CD14-positive monocyte (primary cell): ENCODE measurements around the gene RSRP1. TPM values are rescaled to one million over a fixed set of nuclear protein-coding genes. Genes with fewer than 3 reads are reported as not detected.

Source experiments
- DNase-seq, 3 donors: peaks; one replicate each; pipeline ENCODE4 v3.0.0-alpha.2; 2011 to 2022
- H2AFZ ChIP-seq: 2 replicates; pipeline ENCODE4 v1.6.0; 2012; ENCODE audit warnings: mild to moderate bottlenecking, low read depth, low read length, inconsistent platforms; ENCODE audit not compliant: insufficient read depth, poor library complexity, severe bottlenecking
- H3K27ac ChIP-seq, 2 donors: 1 replicate in 1 of 2; 2 replicates in 1 of 2; pipeline ENCODE4 v1.5.1; 2012 to 2013; ENCODE audit warnings: low read length in 2 of 2, control low read depth in 1 of 2, inconsistent platforms in 1 of 2, low read depth in 1 of 2, mild to moderate bottlenecking in 1 of 2
- H3K27me3 ChIP-seq, 2 donors: one replicate each; pipeline versions ENCODE4 v1.6.0 to v1.6.1; 2011 to 2013; ENCODE audit warnings: low read length in 2 of 2; ENCODE audit not compliant: control insufficient read depth in 2 of 2, insufficient read depth in 2 of 2
- H3K36me3 ChIP-seq, 2 donors: replicated peaks in 1 of 2; 1 replicate in 1 of 2; 2 replicates in 1 of 2; pipeline versions ENCODE4 v1.5.1 to v1.6.1; 2012 to 2013; ENCODE audit warnings: low read length in 2 of 2, control low read depth in 1 of 2, inconsistent platforms in 1 of 2, mild to moderate bottlenecking in 1 of 2; ENCODE audit not compliant: insufficient read depth in 2 of 2, control insufficient read depth in 1 of 2
- H3K4me1 ChIP-seq, 2 donors: 1 replicate in 1 of 2; 2 replicates in 1 of 2; pipeline versions ENCODE4 v1.5.1 to v1.6.1; 2012 to 2013; ENCODE audit warnings: low read length in 2 of 2, control low read depth in 1 of 2, inconsistent platforms in 1 of 2, mild to moderate bottlenecking in 1 of 2, moderate library complexity in 1 of 2; ENCODE audit not compliant: insufficient read depth in 2 of 2, control insufficient read depth in 1 of 2
- H3K4me2 ChIP-seq: replicated peaks from 2 replicates; pipeline ENCODE3; 2012; ENCODE audit warnings: low read length, moderate library complexity, mild to moderate bottlenecking; ENCODE audit not compliant: poor library complexity, severe bottlenecking; ENCODE audit errors: extremely low read depth
- H3K4me3 ChIP-seq, 3 experiments: fragments of 200-600 bp in 1 of 3; sonication (generic) in 1 of 3; replicated peaks in 1 of 3; 1 replicate in 2 of 3; 2 replicates in 1 of 3; pipeline ENCODE4 v1.5.1; 2011 to 2013; ENCODE audit warnings: low read length in 3 of 3, mild to moderate bottlenecking in 3 of 3, control low read depth in 2 of 3, low read depth in 2 of 3, inconsistent platforms in 1 of 3, moderate library complexity in 1 of 3
- H3K79me2 ChIP-seq: 2 replicates; pipeline ENCODE4 v1.6.0; 2012; ENCODE audit warnings: mild to moderate bottlenecking, control low read depth, inconsistent platforms, low read length, moderate library complexity; ENCODE audit not compliant: insufficient read depth
- H3K9ac ChIP-seq: 2 replicates; pipeline ENCODE4 v1.6.0; 2017; ENCODE audit warnings: low read length, mild to moderate bottlenecking; ENCODE audit not compliant: insufficient read depth, poor library complexity, severe bottlenecking
- H3K9me3 ChIP-seq, 2 donors: replicated peaks in 1 of 2; 1 replicate in 1 of 2; 2 replicates in 1 of 2; pipeline versions ENCODE4 v1.5.1 to v1.6.1; 2012 to 2013; ENCODE audit warnings: low read length in 2 of 2, control low read depth in 1 of 2; ENCODE audit not compliant: control insufficient read depth in 1 of 2, insufficient read depth in 1 of 2
- H4K20me1 ChIP-seq: 2 replicates; pipeline ENCODE4 v1.6.0; 2012; ENCODE audit warnings: mild to moderate bottlenecking, low read length, control low read depth, moderate library complexity; ENCODE audit not compliant: insufficient read depth
- H3K27ac Mint-ChIP-seq, 7 donors: one replicate each; pipeline ENCODE4 v1.8.0; 2020; ENCODE audit warnings: mild to moderate bottlenecking in 7 of 7, mixed read lengths in 7 of 7, moderate library complexity in 6 of 7, inconsistent platforms in 2 of 7
- H3K27me3 Mint-ChIP-seq, 3 donors: one replicate each; pipeline ENCODE4 v1.8.0; 2021 to 2022; ENCODE audit warnings: low read depth in 3 of 3, mild to moderate bottlenecking in 3 of 3, mixed read lengths in 3 of 3, moderate library complexity in 3 of 3, inconsistent platforms in 1 of 3
- H3K36me3 Mint-ChIP-seq, 2 donors: one replicate each; pipeline ENCODE4 v1.8.0; 2020; ENCODE audit warnings: mixed read lengths in 2 of 2, inconsistent platforms in 1 of 2, mild to moderate bottlenecking in 1 of 2
- H3K4me1 Mint-ChIP-seq: one replicate; pipeline ENCODE4 v1.8.0; 2020; ENCODE audit warnings: mild to moderate bottlenecking, mixed read lengths
- H3K4me3 Mint-ChIP-seq, 2 donors: one replicate each; pipeline ENCODE4 v1.8.0; 2020; ENCODE audit warnings: mild to moderate bottlenecking in 2 of 2, mixed read lengths in 2 of 2, moderate library complexity in 1 of 2
- H3K9me3 Mint-ChIP-seq, 7 donors: one replicate each; pipeline ENCODE4 v1.8.0; 2020 to 2022; ENCODE audit warnings: mixed read lengths in 7 of 7, mild to moderate bottlenecking in 6 of 7, moderate library complexity in 6 of 7, inconsistent platforms in 2 of 7
- CTCF ChIP-seq: fragments of 200-600 bp; IDR thresholded peaks from one replicate; pipeline ENCODE4 v1.8.0; 2022; ENCODE audit warnings: antibody characterized with exemption, mild to moderate bottlenecking
- WGBS: methylation state at CpG from one replicate; pipeline ENCODE4 v1.1.5; 2013; ENCODE audit warnings: missing lambda C conversion rate; ENCODE audit not compliant: insufficient coverage; 5-methylcytosine and 5-hydroxymethylcytosine counted together
- intact Hi-C, 2 donors: fragments of 100-400 bp; cut with micrococcal nuclease; formaldehyde crosslinking; loops; one replicate each; pipeline versions ENCODE4 v1.15.0 to v1.15.1; 2023
- polyA plus RNA-seq, 3 donors: library from polyadenylated mRNA; depleted of rRNA in 1 of 3; unstranded in 2 of 3; stranded (reverse) in 1 of 3; fragments of 300-500 nt in 2 of 3; fragments of >200 nt in 1 of 3; fragmentation: Illumina TruSeq in 2 of 3; gene quantifications; 1 replicate in 2 of 3; 2 replicates in 1 of 3; pipeline ENCODE4 v1.2.3, GENCODE V29; 2012 to 2021

Gene RSRP1
- polyA plus RNA-seq, 3 donors: 23.6 to 272 (median 30.2) TPM

- H3K36me3 ChIP-seq: peaks cover 69 to 83% of the 10 kb centered on the region in 2 donors
- H3K27me3 ChIP-seq: no peaks in the 10 kb centered on the region
- no peak overlapping the region for H3K4me2 ChIP-seq
- H3K27ac ChIP-seq: no peak overlapping the region
- no peak overlapping the region for H3K9ac ChIP-seq
- H2AFZ ChIP-seq: no peak overlapping the region
- peaks cover 45% of the 10 kb centered on the region for H4K20me1 ChIP-seq
- Mint-ChIP-seq H3K27ac (no peak overlapping the region), H3K4me1 (no peaks in the 10 kb centered on the region), H3K9me3 (no peaks in the 10 kb centered on the region), H3K4me3 (no peak overlapping the region), H3K36me3 (peaks cover 66 to 82% of the 10 kb centered on the region in 2 donors), H3K27me3 (peaks cover 0 to 2% (median 0%) of the 10 kb centered on the region in 3 donors)
- no peaks in the 10 kb centered on the region for H3K4me1 ChIP-seq
- H3K79me2 ChIP-seq: peaks cover 8% of the 10 kb centered on the region
- TF ChIP-seq CTCF: no peak
- no peaks in the 10 kb centered on the region for H3K9me3 ChIP-seq
- H3K4me3 ChIP-seq: no peak overlapping the region
- intact Hi-C loops: no loop called here
- no peak for DNase-seq
- 100% methylated on average over 4 of the region's 4 CpGs for WGBS
Measured at GRCh38 chr1:25222606-25223005, 24.6 kb downstream of the RSRP1 start.

- Histone ChIP-seq H3K79me2 (no peaks in the 10 kb centered on the region), H3K4me3 (no peak overlapping the region), H3K4me1 (peaks cover 0 to 4% of the 10 kb centered on the region in 2 donors), H3K27me3 (no peaks in the 10 kb centered on the region), H3K4me2 (no peak overlapping the region), H3K27ac (no peak overlapping the region), H3K36me3 (peaks cover 52 to 64% of the 10 kb centered on the region in 2 donors), H4K20me1 (peaks cover 30% of the 10 kb centered on the region), H2AFZ (no peak overlapping the region), H3K9ac (no peak overlapping the region), H3K9me3 (no peaks in the 10 kb centered on the region)
- no peak for TF ChIP-seq CTCF
- Mint-ChIP-seq H3K4me1 (peaks cover 12% of the 10 kb centered on the region), H3K27ac (peak overlapping the region in 2 of 7 donors; percentile 51 to 64), H3K27me3 (peaks cover 0 to 2% (median 0%) of the 10 kb centered on the region in 3 donors), H3K4me3 (no peak overlapping the region), H3K36me3 (peaks cover 51 to 64% of the 10 kb centered on the region in 2 donors), H3K9me3 (no peaks in the 10 kb centered on the region)
- DNase-seq: no peak
- intact Hi-C loops: no loop called here
- WGBS: no CpG with 5 or more reads among the region's 3 CpGs
Measured at GRCh38 chr1:25220666-25221065, 26.6 kb downstream of the RSRP1 start.
